ENCODE results near the gene CD99. TPM values are rescaled to one million over a fixed set of nuclear protein-coding genes. Genes with fewer than 3 reads are reported as not detected.

The CD99 gene
- total and polyA plus RNA-seq, 2 donors (not counting 3 experiments of a cell fraction or from before 2014, with no cell fraction given): 364 to 654 TPM

- H3K27ac ChIP-seq (ENCODE audit: insufficient read depth, low read depth, low read length): no peak overlapping the region
- H3K36me3 ChIP-seq (ENCODE audit: control insufficient read depth in 2 of 2, extremely low read depth in 1 of 2, insufficient read depth in 2 of 2, low read length in 2 of 2): peaks cover 0 to 4% of the 10 kb centered on the region in 2 experiments
- DNase-seq (ENCODE audit: low read depth, low spot score): no peak
- no peak overlapping the region for H3K9ac ChIP-seq (replicated peaks; ENCODE audit: extremely low read depth, insufficient read depth, low read length)
- H3K9me3 ChIP-seq (replicated peaks; ENCODE audit: control insufficient read depth, insufficient read depth, low read length): no peaks in the 10 kb centered on the region
- no peaks in the 10 kb centered on the region for H4K20me1 ChIP-seq (replicated peaks; ENCODE audit: control insufficient read depth, extremely low read depth, insufficient read depth, low read length)
- no peaks in the 10 kb centered on the region for H3K9me1 ChIP-seq (replicated peaks; ENCODE audit: control insufficient read depth, extremely low read depth, insufficient read depth, low read length)
- H3K4me1 ChIP-seq (ENCODE audit: control insufficient read depth, extremely low read depth, insufficient read depth, low read length): peaks cover 64% of the 10 kb centered on the region
- dilution Hi-C loops (cut with MboI; ENCODE audit: extremely low pct_ligation_motif_present, low sequenced_read_pairs): no loop called here
- POLR2A ChIA-PET: no interaction called here
- intact Hi-C loops (cut with micrococcal nuclease): no loop called here
- CTCF ChIA-PET: no interaction called here
- H3K27me3 ChIP-seq (ENCODE audit: control insufficient read depth in 2 of 2, insufficient read depth in 2 of 2, low read length in 2 of 2): no peaks in the 10 kb centered on the region
- peaks cover 93% of the 10 kb centered on the region for H3K79me2 ChIP-seq (ENCODE audit: control insufficient read depth, insufficient read depth, low read length)
- TF ChIP-seq EZH2 (IDR thresholded peaks at IDR 0.05; ENCODE audit: borderline replicate concordance, low read depth, low read length, severe bottlenecking): no peak
- TF ChIP-seq JUN (IDR thresholded peaks at IDR 0.05; ENCODE audit: borderline replicate concordance, insufficient read depth, insufficient read length, low read depth): no peak
- TF ChIP-seq POLR2AphosphoS5 (IDR thresholded peaks at IDR 0.05; ENCODE audit: insufficient read depth, low read depth, low read length): no peak
- no peak for TF ChIP-seq MAX (IDR thresholded peaks at IDR 0.05; ENCODE audit: insufficient read depth, insufficient read length)
- TF ChIP-seq MYC (IDR thresholded peaks at IDR 0.05; ENCODE audit: low read depth, low read length): no peak
- TF ChIP-seq GATA2 (IDR thresholded peaks at IDR 0.05; ENCODE audit: insufficient read depth, insufficient read length, low read depth, low read length): no peak
- TF ChIP-seq, protein P1, sequence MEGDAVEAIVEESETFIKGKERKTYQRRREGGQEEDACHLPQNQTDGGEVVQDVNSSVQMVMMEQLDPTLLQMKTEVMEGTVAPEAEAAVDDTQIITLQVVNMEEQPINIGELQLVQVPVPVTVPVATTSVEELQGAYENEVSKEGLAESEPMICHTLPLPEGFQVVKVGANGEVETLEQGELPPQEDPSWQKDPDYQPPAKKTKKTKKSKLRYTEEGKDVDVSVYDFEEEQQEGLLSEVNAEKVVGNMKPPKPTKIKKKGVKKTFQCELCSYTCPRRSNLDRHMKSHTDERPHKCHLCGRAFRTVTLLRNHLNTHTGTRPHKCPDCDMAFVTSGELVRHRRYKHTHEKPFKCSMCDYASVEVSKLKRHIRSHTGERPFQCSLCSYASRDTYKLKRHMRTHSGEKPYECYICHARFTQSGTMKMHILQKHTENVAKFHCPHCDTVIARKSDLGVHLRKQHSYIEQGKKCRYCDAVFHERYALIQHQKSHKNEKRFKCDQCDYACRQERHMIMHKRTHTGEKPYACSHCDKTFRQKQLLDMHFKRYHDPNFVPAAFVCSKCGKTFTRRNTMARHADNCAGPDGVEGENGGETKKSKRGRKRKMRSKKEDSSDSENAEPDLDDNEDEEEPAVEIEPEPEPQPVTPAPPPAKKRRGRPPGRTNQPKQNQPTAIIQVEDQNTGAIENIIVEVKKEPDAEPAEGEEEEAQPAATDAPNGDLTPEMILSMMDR (IDR thresholded peaks at IDR 0.05; ENCODE audit: extremely low read depth in 1 of 2, insufficient read depth in 1 of 2, low read depth in 1 of 2, low read length in 2 of 2): no peak
- no peak for TF ChIP-seq POLR2A (IDR thresholded peaks at IDR 0.05; ENCODE audit: low read depth, low read length)
- no peak for TF ChIP-seq FOS (IDR thresholded peaks at IDR 0.05; ENCODE audit: borderline replicate concordance, insufficient read depth, low read length)
- no TSS peak for BruUV-seq (replicated peaks)
- H3K4me3 ChIP-seq (replicated peaks in 1 of 3; ENCODE audit: insufficient read depth in 1 of 3, low read depth in 1 of 3, low read length in 3 of 3): no peak overlapping the region
- no peak overlapping the region for H3K4me2 ChIP-seq (ENCODE audit: insufficient read depth, low read length)
- FAIRE-seq: no peak
- no peak overlapping the region for H2AFZ ChIP-seq (ENCODE audit: low read depth, low read length)
Observed at GRCh38 chrX:2700405-2701320, 9.6 kb downstream of the CD99 start.

Measured in endothelial cell of umbilical vein (primary cell).